Activated T-helper 1 cell treated with anti-CD3 and anti-CD28 coated beads, Interleukin-12 subunit alpha, Interleukin-12 subunit beta, Interleukin-2, Interleukin-4 antibody, amounts not matched to agents 30 ng/mL and 10 ng/mL and 1 ng/mL, durations not matched to agents 14 hours and 24 hours and 36 hours (primary cell): Measurements from ENCODE around the gene SPATA31D3. TPM values are rescaled to one million over a fixed set of nuclear protein-coding genes. Genes with fewer than 3 reads are reported as not detected.
"Not testable (repeated sequence)": the region's sequence is repeated elsewhere in the genome, so short reads cannot be mapped to it uniquely, and the experiment has no call there.

Source experiments
- DNase-seq: peaks from one replicate; pipeline ENCODE4 v3.0.0; 2021; ENCODE audit warnings: low spot score
- H3K27ac Mint-ChIP-seq: one replicate; pipeline ENCODE4 v1.8.0; 2021; ENCODE audit warnings: mild to moderate bottlenecking, mixed read lengths
- H3K27me3 Mint-ChIP-seq: one replicate; pipeline ENCODE4 v1.8.0; 2022; ENCODE audit warnings: mild to moderate bottlenecking, moderate library complexity, mixed read lengths; ENCODE audit not compliant: insufficient read depth
- H3K36me3 Mint-ChIP-seq: one replicate; pipeline ENCODE4 v1.8.0; 2021; ENCODE audit warnings: low read depth, mixed read lengths
- H3K4me1 Mint-ChIP-seq: one replicate; pipeline ENCODE4 v1.8.0; 2021; ENCODE audit warnings: low read depth, mixed read lengths
- H3K4me3 Mint-ChIP-seq: one replicate; pipeline ENCODE4 v1.8.0; 2021; ENCODE audit warnings: mild to moderate bottlenecking, moderate library complexity, mixed read lengths
- H3K9me3 Mint-ChIP-seq: one replicate; pipeline ENCODE4 v1.8.0; 2021; ENCODE audit warnings: mixed read lengths
- intact Hi-C: fragments of 100-400 bp; cut with micrococcal nuclease; formaldehyde crosslinking; loops from one replicate; pipeline ENCODE4 v1.15.1; 2024
- total RNA-seq: library from RNA; stranded (reverse); gene quantifications from 2 replicates; pipeline ENCODE4 v1.2.3, GENCODE V29; 2022

Gene SPATA31D3
- not detected in 2 replicates for total RNA-seq

DNA sequence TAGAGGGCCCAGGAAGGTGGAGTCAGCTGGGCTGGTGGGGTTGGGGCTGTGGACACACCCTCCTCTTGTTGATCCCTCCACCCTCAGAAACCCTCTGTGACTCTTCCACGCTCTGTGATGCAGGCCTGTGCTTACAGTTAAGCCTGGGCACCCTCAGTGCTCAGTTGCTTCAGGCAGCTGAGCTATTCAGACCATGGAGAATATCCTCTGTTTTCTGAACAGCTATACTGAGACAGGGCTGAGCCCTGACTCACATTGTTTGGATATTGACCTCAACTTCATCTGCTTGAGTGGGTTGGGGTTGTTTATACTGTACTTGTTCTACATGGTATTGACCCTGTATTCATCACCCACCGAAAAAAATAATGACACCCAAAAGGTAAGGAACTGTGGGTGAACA is at the start of gene SPATA31D3:
Gene SPATA31D3, plus strand, starts transcription at position 108 of the 400 bp plus-strand sequence. Its CDS starts 86 bp downstream, at position 194.
- H3K27ac Mint-ChIP-seq, H3K36me3 Mint-ChIP-seq, H3K4me3 Mint-ChIP-seq, H3K27me3 Mint-ChIP-seq, DNase-seq, H3K9me3 Mint-ChIP-seq, H3K4me1 Mint-ChIP-seq, intact Hi-C loops: not testable (repeated sequence)

DNA sequence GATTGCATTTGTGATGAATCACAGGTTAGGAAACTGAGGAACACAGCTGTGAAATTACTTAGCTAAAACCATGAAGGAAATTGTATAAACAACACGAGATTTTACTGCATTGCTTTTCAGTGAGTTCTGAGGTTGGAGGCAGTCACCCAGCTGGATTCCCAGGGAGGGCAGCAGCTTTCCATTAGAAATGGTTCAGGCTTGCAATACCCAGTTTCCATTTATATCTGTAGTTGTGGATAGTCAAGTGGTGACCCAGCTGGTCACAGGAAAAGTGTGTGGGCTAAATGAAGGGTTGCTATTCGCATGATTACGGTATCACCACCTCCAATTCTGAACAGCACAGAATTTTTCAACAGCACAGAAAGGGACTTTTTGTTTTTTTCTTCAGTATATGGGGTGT is 49.4 kb upstream of the SPATA31D3 start:
- no peaks in the 10 kb centered on the region for H3K27me3 Mint-ChIP-seq
- no peaks in the 10 kb centered on the region for H3K36me3 Mint-ChIP-seq
- no peak overlapping the region for H3K27ac Mint-ChIP-seq
- intact Hi-C loops = loop anchor here (5.0 kb wide), 1 partner anchor 298 kb away; no protein-coding TSS in a partner anchor
- peaks cover 8% of the 10 kb centered on the region for H3K9me3 Mint-ChIP-seq
- DNase-seq = no peak
- no peaks in the 10 kb centered on the region for H3K4me1 Mint-ChIP-seq
- H3K4me3 Mint-ChIP-seq = no peak overlapping the region

DNA sequence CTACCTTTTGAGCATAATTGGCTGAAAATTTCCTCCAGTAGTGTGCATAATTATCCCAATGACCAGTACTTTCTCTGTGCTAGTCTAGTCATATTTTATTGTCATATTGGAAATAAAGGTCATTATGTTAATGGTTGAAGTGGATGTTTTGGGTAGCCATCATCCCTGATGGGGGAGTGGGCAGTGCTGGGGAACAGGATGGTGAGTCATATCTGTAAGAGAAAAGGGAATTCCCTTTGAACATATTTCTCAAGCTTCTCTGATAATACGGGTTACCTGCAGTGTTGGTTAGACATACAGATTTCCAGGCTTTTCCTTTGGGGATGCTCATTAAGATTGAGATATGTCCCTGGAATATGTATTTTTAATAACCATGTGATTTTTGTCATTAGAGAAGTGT is 48.4 kb upstream of the SPATA31D3 start:
- no peaks in the 10 kb centered on the region for H3K4me1 Mint-ChIP-seq
- no peak for DNase-seq

DNA sequence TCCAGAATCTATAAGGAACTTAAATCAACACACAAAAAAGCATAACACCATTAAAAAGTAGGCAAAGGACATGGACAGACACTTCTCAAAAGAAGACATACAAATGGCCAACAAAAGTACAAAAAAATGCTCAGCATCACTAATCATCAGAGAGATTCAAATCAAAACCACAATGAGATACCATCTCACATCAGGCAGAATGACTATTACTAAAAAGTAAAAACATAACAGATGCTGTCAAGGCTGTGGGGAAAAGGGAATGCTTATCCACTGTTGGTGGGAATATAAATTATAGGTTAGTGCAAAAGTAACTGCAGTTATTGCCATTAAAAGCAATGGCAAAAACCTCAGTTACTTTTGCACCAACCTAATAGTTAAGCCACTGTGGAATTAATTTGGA is 47.2 kb upstream of the SPATA31D3 start:
- Mint-ChIP-seq H3K27me3 (no peaks in the 10 kb centered on the region), H3K27ac (no peak overlapping the region), H3K4me3 (no peak overlapping the region), H3K4me1 (no peaks in the 10 kb centered on the region), H3K36me3 (no peaks in the 10 kb centered on the region), H3K9me3 (peaks cover 8% of the 10 kb centered on the region)
- intact Hi-C loops = no loop called here
- no peak for DNase-seq

More for the DNA sequence above, 48.4 kb upstream of the SPATA31D3 start:
- Mint-ChIP-seq H3K27ac (no peak overlapping the region), H3K9me3 (peaks cover 8% of the 10 kb centered on the region), H3K27me3 (no peaks in the 10 kb centered on the region), H3K4me3 (no peak overlapping the region), H3K36me3 (no peaks in the 10 kb centered on the region)
- intact Hi-C loops = loop anchor here (5.0 kb wide), 1 partner anchor 297 kb away; no protein-coding TSS in a partner anchor

DNA sequence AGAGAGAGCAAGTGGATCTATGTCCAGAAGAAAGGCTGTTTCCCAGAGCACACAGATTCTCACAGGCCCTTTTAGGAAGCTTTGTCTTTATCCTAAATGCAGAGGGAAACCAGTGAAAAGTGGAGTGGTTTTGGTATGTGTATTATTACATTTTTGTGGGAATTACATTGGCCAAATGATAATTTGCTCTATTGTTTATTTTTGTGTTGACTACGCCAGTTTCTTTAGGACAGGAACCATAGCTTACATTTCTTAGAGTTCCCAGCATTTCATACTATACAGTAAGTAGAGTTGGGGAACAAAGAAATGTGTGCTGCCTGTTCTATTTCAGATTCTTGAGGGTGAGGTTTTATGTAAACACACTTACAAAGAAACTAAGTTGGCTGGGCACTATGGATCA is 44.4 kb upstream of the SPATA31D3 start:
- no peaks in the 10 kb centered on the region for H3K27me3 Mint-ChIP-seq
- H3K27ac Mint-ChIP-seq = no peak overlapping the region
- H3K9me3 Mint-ChIP-seq = no peaks in the 10 kb centered on the region
- H3K4me1 Mint-ChIP-seq = no peaks in the 10 kb centered on the region
- intact Hi-C loops = no loop called here
- no peak for DNase-seq
- H3K4me3 Mint-ChIP-seq = no peak overlapping the region
- H3K36me3 Mint-ChIP-seq = no peaks in the 10 kb centered on the region

DNA sequence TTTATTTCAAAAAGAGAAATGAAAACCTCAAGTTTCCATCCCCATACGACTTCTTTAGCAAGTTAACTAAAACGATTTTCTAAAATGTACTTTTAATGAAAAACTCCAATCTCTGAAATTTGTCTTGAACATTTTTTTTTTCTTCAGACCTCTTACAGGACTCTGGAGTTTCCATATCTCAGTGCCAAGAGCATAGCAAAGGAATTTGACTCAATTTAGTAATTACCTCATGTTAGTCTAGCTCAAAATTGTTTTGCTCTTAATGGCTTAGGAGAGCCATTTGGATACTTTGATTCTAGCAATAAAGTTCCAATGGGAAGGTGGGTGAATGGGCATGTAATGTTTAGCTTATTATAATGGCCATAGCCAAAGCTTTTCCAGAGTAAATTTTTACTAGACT is 41.1 kb upstream of the SPATA31D3 start:
- intact Hi-C loops = no loop called here
- no peak for DNase-seq
- Mint-ChIP-seq H3K4me1 (no peaks in the 10 kb centered on the region), H3K27me3 (no peaks in the 10 kb centered on the region), H3K9me3 (no peaks in the 10 kb centered on the region), H3K27ac (no peak overlapping the region), H3K36me3 (no peaks in the 10 kb centered on the region), H3K4me3 (no peak overlapping the region)

DNA sequence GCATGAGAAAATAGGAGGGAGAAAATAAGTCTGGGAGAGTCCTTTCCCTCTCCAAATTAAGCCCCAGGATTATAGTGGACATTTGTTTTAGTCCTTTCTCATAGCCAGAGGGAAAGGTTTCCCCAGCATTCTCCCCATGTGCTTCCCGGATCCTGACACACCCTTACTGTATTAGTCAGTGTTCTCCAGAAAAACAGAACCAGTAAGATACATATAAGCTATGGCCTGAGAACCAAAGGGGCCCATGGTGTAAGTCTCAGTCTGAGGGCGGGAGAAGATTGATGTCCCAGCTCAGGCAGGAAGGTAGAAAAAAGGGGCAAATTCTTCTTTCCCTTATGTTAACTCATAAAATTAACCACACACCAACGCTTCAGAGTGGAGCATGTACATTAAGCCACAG is 40.7 kb upstream of the SPATA31D3 start:
- Mint-ChIP-seq H3K4me1 (no peaks in the 10 kb centered on the region), H3K27me3 (no peaks in the 10 kb centered on the region)

DNA sequence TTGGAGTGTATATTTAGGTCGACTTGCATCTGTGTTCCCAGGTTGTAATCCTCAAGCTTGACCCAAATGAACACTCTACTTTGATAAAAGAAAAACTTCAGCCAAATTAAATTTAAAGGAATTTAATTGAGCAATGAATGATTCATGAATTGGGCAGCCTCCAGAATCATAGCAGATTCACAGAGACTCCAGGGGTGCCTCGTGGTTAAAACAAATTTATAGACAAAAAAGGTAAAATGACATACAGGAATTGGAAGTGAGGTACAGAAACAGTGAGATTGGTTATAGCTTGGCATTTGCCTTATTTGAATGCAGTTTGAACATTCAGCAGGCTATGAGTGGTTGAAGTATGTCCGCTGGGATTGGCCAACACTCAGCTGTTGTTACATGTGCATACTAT is 36.6 kb upstream of the SPATA31D3 start:
- Mint-ChIP-seq H3K9me3 (no peaks in the 10 kb centered on the region), H3K27ac (no peak overlapping the region), H3K27me3 (no peaks in the 10 kb centered on the region), H3K36me3 (no peaks in the 10 kb centered on the region), H3K4me1 (no peaks in the 10 kb centered on the region), H3K4me3 (no peak overlapping the region)
- DNase-seq = no peak
- intact Hi-C loops = no loop called here

More for the DNA sequence above, 40.7 kb upstream of the SPATA31D3 start:
- Mint-ChIP-seq H3K36me3 (no peaks in the 10 kb centered on the region), H3K27ac (no peak overlapping the region), H3K9me3 (no peaks in the 10 kb centered on the region), H3K4me3 (no peak overlapping the region)
- DNase-seq = no peak
- intact Hi-C loops = no loop called here

DNA sequence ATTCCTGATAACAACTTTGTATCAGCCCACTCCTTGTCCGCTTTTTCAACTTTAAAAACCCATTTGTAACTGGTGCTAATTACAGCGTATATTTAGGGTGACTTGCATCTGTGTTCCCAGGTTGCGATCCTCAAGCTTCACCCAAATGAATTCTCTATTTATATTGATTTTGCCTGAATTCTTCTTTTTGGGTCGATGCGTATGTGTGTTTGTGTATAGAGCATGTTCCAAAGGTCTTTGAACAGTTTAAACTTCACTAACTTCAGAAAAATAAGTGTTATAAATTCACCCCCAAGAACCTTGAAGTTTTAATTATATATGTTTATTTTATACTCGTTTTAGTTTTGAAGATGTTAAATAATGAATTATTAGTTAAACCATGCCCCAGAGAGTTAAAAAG is 31.2 kb upstream of the SPATA31D3 start:
- no peak overlapping the region for H3K27ac Mint-ChIP-seq
- no peaks in the 10 kb centered on the region for H3K4me1 Mint-ChIP-seq
- intact Hi-C loops = no loop called here
- DNase-seq = no peak
- peaks cover 8% of the 10 kb centered on the region for H3K9me3 Mint-ChIP-seq
- H3K27me3 Mint-ChIP-seq = no peaks in the 10 kb centered on the region
- no peak overlapping the region for H3K4me3 Mint-ChIP-seq
- H3K36me3 Mint-ChIP-seq = no peaks in the 10 kb centered on the region

DNA sequence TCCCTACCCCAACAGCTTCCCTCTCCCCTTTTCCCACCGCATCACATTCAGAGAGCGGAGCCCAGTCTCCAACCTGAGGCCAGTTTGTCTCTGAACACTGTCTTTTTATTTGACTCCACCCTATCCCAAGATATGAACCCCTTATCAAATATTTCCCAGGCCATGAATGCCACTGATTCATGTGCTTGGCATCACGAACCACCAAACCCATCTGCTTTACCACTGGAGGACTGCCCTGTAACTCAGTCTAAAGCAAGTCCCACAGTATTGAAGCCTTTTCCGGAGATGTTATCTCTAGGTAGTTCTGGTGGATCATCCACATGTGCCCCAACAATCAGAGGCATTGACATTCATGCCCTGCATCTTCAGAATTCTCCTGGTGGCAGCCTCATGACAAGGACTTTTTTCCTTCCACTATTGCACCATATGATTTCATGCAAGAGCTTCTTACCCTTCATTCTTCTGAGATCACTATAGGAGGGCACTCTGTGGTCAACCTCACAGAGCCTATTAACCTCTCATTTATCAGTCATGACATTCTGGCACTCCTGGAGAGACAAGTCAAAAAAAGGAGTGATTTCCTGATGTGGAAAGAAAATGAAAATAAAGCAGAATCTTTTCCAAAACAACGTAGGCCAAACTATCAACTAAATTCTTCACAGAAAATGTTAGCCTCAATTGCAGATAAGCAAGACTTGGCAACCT is 27.3 kb upstream of the SPATA31D3 start:
- Mint-ChIP-seq H3K27me3 (no peaks in the 10 kb centered on the region), H3K4me1 (no peaks in the 10 kb centered on the region), H3K27ac (no peak overlapping the region), H3K9me3 (peaks cover 8% of the 10 kb centered on the region), H3K4me3 (no peak overlapping the region), H3K36me3 (no peaks in the 10 kb centered on the region)
- intact Hi-C loops = no loop called here
- DNase-seq = no peak

DNA sequence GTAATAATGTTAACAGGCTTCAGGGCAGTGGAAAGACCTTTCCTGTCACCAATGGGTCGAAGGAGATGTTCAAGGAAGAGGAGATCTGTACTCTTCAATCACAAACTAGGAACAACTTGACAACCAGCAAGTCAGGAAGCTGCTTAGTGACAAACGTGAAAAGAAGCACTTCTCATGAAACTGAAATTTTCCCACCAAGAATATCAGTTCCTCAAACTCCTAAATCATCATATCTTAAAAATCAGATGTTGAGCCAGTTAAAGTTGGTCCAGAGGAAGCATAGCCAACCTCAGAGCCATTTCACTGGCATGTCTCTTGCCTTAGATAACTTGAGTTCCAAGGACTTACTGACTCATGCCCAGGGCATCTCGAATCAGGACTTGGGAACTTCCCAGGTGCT is 24.8 kb upstream of the SPATA31D3 start:
- H3K9me3 Mint-ChIP-seq, DNase-seq, intact Hi-C loops, H3K27ac Mint-ChIP-seq, H3K27me3 Mint-ChIP-seq, H3K36me3 Mint-ChIP-seq, H3K4me3 Mint-ChIP-seq, H3K4me1 Mint-ChIP-seq: not testable (repeated sequence)

DNA sequence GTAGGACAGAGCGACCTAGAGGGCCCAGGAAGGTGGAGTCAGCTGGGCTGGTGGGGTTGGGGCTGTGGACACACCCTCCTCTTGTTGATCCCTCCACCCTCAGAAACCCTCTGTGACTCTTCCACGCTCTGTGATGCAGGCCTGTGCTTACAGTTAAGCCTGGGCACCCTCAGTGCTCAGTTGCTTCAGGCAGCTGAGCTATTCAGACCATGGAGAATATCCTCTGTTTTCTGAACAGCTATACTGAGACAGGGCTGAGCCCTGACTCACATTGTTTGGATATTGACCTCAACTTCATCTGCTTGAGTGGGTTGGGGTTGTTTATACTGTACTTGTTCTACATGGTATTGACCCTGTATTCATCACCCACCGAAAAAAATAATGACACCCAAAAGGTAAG is 15.0 kb upstream of the SPATA31D3 start, which contains the start of gene SPATA31D4:
Gene SPATA31D4, plus strand, starts transcription at position 124 of the 400 bp plus-strand sequence. Its CDS starts 86 bp downstream, at position 210.
- intact Hi-C loops, DNase-seq, H3K27me3 Mint-ChIP-seq, H3K36me3 Mint-ChIP-seq, H3K9me3 Mint-ChIP-seq, H3K4me3 Mint-ChIP-seq, H3K27ac Mint-ChIP-seq, H3K4me1 Mint-ChIP-seq: not testable (repeated sequence)

DNA sequence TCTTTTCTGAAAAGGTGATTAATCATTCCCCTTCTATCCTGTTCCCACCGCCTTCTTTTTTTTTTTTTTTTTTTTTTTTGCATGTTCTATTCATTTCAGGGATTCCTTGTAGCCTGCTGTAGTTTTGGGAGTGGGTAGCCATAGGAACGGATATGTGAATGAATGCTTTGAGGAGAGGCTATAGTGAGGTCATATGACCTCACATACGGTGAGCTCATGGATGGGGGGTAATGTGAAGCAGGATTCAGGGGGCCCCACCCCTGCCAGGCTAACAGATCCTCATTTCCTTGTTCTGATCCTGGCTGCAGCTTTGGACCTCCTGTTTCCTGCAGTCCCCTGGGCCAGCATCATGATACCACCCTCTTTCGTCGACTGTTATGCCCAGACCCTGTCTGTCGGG is 13.2 kb upstream of the SPATA31D3 start:
- DNase-seq, H3K27ac Mint-ChIP-seq, intact Hi-C loops, H3K9me3 Mint-ChIP-seq, H3K36me3 Mint-ChIP-seq, H3K4me1 Mint-ChIP-seq, H3K4me3 Mint-ChIP-seq, H3K27me3 Mint-ChIP-seq: not testable (repeated sequence)

DNA sequence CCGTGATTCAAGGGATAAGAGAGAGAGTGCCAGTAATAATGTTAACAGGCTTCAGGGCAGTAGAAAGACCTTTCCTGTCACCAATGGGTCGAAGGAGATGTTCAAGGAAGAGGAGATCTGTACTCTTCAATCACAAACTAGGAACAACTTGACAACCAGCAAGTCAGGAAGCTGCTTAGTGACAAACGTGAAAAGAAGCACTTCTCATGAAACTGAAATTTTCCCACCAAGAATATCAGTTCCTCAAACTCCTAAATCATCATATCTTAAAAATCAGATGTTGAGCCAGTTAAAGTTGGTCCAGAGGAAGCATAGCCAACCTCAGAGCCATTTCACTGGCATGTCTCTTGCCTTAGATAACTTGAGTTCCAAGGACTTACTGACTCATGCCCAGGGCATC is 9.8 kb upstream of the SPATA31D3 start:
- H3K4me1 Mint-ChIP-seq, intact Hi-C loops: not testable (repeated sequence)

More for the DNA sequence above, 9.8 kb upstream of the SPATA31D3 start:
- not testable (repeated sequence) for H3K4me3 Mint-ChIP-seq, H3K27ac Mint-ChIP-seq, H3K9me3 Mint-ChIP-seq, H3K27me3 Mint-ChIP-seq, H3K36me3 Mint-ChIP-seq, DNase-seq
